IPS-NIHi7 (cell line): ENCODE measurements around the gene DLX6.
"Not testable (repeated sequence)": the region's sequence is repeated elsewhere in the genome, so short reads cannot be mapped to it uniquely, and the experiment has no call there.

Source experiments
- DNase-seq: peaks from one replicate; pipeline ENCODE4 v3.0.0; 2012; ENCODE audit warnings: mixed read lengths; ENCODE audit errors: extremely low spot score

Gene DLX6

DNA sequence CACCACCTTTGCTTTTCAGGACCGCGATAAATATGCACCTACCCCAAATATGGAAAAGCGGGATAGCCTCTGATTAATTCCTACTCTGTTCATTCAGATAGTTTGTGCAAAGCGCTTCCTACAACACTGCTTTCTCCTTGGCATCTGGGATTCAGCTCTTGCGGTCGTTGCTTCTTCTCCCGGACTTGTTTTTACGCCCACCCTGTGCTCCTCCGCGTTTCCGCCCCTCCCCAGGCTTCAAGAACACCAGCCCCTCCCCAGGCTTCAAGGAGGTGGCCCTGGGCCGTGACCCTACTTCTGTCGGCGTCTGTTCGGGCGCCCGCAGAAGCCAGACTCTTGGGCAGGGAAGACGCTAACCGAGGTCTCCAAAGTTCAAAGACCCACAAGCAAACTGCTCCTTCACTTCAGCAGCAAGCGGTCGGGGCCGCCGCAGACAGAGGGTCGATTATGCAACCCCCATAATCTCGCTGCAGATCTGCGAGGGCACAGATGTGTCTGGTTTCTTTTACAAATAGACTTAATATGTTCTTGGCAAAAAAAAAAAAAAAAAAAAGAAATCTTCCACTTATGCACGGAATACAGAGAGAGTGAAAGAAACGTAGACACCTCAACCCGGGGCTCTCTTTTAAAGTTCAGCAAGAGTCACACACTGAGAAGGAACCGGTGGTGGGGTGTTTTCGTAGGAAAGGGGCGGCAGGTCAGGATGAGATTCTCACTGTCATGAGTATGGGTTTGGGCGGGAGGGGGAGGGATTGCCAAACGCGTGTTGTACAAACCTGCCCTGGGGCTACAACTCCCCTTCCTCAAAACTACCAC, 17.3 kb downstream of the DLX6 start:
- DNase-seq, result no peak

DNA sequence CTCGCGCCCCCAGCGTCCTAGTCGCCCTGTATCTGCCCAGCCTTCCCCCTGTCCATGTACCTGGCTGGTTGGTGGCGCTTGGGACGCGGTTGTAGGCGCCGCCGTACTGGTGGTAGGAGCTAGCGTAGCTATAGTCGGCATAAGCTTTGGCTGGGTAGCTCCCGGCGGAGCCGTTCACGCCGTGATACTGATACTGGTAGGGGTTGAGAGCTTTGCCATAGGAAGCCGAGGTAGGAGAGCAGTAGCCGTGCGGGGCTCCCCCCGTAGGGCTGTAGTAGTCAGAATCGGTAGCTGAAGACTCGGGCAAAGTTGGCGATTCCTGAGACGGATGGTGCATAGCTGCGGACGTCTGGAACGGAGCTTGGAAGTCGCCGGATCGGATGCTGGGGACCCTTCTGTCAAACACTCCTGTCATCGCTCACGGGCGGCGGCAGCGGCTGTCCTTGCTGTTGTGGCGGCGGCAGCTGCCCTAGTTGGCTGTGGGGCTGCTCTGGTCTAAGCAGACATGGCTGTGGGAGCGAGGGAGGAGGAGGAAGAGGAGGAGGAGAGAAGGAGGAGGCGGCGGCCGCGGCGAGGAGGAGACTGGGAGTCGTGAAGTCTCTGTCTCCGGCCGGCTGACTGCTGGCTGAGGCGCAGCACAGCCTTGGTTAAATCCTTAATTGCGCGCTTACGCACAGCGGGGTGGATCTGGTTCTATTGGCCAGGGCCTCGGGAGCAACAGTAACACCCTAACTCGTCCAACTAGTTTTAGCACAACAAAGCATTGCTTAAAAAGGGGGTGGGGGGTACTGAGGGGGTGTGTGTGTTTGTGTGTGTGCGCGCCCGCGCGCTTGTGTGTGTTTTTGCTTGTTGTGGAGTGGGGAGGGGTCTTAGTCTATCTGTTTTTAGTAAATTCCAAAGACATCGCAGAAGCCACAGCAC, 19.1 kb downstream of the DLX6 start, which contains the start of gene DLX5:
Gene DLX5, minus strand, starts transcription at position 623 of the 921 bp plus-strand sequence. Its CDS starts 208 bp downstream, at position 415.
- peak; percentile 67 for DNase-seq

DNA sequence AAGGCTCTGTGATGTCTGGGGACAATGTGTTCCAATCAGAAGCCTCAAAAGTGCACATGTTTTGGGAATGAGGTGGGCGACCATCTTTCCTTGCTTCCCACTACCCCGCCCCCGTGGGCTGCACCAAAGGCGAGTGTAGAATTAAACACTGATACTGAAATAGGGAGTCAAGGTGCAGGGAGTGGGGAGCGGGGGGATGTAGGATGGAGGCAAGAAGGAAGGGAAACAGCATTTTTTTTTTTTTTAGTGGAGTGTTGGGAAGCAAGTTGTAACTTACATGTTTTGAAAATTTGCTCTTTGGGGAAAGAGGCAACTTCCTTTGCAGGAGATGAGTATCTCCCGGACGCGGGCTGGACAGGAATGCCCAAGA, 19.8 kb downstream of the DLX6 start:
- DNase-seq, result no peak

DNA sequence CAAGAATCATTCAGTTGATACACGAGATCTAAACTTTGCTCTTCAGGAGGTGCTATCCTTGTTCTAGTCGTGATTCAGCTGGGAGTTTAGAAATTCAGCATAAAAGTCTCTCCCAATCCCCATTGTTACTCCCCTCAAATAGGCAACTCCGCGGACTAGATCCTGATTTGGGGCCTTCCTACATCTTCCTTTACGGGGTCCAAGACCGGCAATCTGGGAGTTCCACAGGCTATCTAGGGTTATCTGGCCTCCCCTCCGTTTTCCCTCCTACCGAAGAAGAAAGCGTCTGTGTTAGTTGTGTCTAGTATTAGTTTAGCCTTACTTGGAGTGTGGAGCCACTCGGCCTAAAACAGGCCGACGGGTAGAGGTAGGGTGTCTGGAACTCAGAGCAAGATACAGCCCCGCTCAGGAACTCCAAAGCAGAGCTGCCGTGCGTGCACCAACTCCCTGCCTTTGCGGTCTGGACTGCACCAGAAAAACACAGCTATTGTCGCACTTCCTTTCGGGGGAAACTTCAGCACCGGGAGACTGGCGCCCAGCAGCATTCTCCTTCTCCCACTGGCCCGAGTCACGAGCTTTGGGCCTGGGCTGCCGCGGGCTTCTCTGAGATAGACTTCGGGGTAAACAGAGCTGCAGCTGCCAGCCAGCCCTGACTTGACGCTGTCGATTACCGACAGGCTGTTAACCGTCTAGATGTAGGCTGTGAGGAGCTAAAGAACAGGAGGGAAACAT, 20.8 kb downstream of the DLX6 start:
- DNase-seq, result no peak

DNA sequence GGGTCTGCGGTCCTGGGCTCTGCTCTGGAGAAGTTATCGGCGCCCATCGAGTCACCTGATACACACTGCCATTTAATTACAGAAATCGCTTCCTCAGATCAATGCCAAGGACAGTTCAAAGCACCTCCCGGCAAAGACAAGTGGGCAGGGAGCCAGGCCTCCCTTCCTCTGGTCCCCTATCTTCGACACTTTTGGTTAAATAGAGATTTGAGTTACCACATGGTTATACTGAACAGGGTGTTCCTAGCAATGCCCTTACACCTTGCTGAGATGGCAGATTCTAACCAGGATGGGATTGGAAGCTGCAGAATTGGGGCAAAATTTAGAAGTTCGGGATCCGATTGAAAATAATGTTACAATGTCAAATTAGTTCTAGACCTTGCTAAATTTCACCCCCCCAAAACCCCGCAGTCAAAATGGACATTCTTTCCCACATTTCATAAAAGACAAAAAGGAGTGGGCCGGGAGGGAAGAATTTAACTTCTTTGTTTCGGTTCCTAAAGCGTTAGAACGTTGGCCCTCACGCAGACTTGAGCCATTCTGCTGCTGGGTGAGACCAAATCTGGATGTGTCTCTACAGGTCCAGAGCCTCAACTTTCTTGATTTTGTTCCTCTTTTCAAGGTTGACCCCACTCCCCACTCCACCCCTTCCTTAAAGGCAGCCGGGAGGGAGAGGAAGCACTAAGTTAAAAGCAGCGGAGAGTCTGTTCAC, 21.5 kb downstream of the DLX6 start:
- DNase-seq, result no peak

DNA sequence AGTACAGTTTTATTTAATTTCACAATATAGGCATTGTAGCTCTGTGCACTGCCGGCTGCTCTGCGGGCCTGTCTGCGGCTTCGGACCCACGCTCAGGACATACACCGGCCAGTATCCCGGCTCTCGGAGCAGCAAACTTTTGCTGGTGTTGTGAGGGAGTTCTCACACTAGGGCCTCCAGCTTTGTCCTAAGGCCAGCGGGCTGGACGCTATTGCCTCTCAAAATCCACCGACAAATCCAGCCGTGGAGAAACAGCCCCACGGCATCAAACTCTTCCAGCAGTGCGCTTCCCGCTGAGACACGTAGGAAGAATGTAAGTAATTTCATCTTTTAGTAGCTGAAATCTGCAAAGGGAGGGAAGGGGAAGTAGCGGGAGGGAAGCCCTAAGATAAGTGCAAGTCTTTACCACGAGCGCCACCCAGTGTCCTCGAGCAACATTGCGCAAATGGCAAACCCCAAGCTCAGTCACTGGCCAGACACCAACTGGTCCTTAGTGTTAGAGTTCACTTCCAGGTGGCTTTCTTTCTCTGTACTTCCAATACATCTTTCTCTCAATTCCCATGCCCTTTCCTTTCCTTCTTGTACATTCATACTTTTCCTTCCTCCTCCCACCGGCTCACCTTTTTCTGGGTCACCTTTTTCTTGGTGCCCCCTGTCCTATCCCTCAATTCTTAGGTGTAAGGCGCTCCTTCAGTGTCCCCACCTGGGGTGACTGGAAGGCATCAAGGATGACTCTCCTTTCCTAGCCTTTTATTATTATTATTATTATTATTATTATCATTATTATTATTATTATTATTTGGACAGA, 22.3 kb downstream of the DLX6 start:
- DNase-seq, result peak; percentile 82

DNA sequence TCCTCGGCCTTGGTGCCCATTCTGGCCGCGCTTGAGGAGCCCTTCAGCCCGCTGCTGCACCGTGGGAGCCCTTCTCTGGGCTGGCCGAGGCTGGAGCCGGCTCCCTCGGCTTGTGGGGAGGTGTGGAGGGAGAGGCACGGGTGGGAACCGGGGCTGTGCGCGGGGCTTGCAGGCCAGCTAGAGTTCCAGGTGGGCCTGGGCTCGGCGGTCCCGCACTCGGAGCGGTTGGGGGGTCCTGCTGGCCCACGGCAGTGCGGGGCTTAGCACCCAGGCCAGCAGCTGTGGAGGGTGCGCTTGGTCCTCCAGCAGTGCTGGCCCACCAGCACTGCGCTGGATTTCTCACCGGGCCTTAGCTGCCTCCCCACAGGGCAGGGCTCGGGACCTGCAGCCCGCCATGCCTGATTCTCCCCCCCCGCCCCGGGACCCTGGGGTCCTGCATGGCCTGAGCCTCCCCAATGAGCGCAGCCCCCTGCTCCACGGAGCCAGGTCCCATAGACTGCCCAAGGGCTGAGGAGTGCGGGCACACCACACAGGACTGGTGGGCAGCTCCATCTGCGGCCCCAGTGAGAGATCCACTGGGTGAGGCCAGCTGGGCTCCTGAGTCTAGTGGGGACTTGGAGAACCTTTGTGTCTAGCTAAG, 29.0 kb downstream of the DLX6 start:
- not testable (repeated sequence) for DNase-seq

DNA sequence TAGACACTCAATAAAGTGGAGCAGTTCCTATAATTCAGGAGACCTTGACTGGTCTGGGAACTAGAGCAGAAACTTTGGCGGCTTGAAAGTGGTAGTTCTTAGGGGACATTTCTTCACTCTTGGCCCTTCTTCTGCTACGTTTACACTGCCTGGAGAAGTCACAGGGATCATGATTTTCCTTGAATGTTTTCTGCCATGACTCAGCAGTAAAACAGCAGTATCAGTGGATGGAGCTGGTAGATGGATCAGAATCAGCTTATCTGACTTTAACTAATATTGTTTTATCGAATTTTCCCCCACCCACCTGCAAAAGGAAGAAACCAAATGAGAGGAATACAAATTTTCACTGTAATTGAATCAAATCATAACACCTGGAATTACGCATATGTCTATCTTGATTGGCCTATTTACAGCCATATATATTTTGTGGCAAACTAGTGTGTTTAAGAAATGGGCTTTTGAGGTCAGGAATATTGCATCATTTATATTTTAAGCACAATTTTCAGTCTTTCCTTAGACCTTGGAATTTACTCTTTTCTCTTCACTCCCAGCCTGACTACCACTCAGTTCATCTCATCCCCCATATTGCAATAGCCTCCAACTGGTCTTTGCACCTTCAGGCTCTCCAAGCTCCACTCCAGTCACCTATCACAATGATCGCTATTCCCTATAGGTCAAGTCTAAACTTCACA, 34.2 kb downstream of the DLX6 start:
- DNase-seq, result no peak

DNA sequence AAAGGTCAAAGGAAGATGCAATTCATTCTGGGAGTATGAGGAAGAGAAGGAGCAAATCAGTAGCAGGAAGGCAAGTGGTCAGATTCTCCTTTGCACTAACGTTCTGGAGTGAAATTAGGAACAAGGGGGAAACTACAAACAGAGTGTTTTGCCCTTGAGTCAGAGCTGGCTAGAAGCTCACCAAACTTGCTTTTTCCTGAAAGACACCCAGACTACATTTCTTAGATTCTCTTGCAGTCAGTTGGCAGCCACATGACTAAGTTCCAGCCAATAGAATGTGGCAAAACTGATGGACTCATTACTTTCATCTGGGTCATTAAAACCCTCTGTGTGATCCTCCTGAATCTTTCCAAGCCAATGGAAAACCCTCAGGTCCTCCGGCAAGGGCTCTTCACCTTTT, 37.9 kb downstream of the DLX6 start:
- no peak for DNase-seq
